ENCODE results near the gene PRC1. TPM values are rescaled to one million over a fixed set of nuclear protein-coding genes. Genes with fewer than 3 reads are reported as not detected.
"Not testable (repeated sequence)": the region's sequence is repeated elsewhere in the genome, so short reads cannot be mapped to it uniquely, and the experiment has no call there.

Gene PRC1
- total RNA-seq, 1 donor from 2014 or later, result 19.5 TPM

DNA sequence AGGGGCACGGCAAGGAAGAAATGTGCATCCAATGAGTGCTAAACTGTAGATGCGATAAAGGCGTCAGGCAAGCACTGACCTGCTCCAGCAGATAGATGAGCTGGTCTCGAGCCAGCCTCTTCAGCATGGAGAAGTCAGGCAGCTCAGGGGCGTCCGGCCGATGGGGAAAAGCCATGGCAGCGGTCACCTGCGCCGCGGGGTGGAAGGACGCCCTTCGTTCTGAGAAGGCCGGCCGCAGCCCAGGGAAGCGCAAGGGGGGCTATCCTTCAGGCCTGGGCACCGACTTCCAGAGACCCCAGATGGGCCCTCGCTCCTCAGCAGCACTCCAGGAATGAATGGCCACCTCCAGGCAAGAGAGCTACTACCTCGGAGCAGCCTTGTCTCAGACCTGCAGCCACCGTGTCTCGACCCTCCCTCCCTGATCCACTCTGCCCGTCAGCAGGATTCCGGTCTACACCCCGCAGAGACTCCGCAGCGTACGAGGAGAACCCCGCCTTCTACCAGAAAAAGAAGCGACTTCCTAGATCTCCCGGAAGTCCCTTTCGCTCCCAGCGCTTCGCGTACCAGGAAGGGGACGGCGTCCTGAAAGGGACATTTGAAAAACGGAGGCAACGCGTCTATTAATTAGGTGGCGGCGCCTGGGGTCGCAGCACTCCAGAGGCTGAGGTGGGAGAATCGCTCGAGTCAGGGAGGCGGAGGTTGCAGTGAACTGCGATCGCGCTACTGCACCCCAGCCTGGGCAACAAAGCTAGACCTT is 27.9 kb upstream of the PRC1 start, which contains the start of gene VPS33B:
TSS of gene VPS33B (minus strand) at position 520 of the 757 bp plus-strand sequence. CDS start at position 175, 345 bp downstream.
- Mint-ChIP-seq H3K9me3 (ENCODE audit: unreplicated experiment) (no peaks in the 10 kb centered on the region), H3K4me3 (ENCODE audit: unreplicated experiment) (peak within 1 kb of the TSS; percentile 97), H3K4me1 (ENCODE audit: unreplicated experiment) (peaks cover 15% of the 10 kb centered on the region), H3K36me3 (ENCODE audit: low read depth, unreplicated experiment) (no peaks in the 10 kb centered on the region), H3K27me3 (ENCODE audit: unreplicated experiment) (no peaks in the 10 kb centered on the region), H3K27ac (ENCODE audit: unreplicated experiment) (peak within 1 kb of the TSS; percentile 48)
- DNase-seq (ENCODE audit: low spot score), result peak; percentile 68
- TF ChIP-seq, protein P1, sequence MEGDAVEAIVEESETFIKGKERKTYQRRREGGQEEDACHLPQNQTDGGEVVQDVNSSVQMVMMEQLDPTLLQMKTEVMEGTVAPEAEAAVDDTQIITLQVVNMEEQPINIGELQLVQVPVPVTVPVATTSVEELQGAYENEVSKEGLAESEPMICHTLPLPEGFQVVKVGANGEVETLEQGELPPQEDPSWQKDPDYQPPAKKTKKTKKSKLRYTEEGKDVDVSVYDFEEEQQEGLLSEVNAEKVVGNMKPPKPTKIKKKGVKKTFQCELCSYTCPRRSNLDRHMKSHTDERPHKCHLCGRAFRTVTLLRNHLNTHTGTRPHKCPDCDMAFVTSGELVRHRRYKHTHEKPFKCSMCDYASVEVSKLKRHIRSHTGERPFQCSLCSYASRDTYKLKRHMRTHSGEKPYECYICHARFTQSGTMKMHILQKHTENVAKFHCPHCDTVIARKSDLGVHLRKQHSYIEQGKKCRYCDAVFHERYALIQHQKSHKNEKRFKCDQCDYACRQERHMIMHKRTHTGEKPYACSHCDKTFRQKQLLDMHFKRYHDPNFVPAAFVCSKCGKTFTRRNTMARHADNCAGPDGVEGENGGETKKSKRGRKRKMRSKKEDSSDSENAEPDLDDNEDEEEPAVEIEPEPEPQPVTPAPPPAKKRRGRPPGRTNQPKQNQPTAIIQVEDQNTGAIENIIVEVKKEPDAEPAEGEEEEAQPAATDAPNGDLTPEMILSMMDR (IDR thresholded peaks at IDR 0.05; ENCODE audit: unreplicated experiment), result no peak

GRCh38 chr15:91021516-91022074 is 27.3 kb upstream of the PRC1 start:
- no peak for DNase-seq (ENCODE audit: low spot score)
- H3K4me3 Mint-ChIP-seq (ENCODE audit: unreplicated experiment), result peak overlapping the region; percentile 97

DNA sequence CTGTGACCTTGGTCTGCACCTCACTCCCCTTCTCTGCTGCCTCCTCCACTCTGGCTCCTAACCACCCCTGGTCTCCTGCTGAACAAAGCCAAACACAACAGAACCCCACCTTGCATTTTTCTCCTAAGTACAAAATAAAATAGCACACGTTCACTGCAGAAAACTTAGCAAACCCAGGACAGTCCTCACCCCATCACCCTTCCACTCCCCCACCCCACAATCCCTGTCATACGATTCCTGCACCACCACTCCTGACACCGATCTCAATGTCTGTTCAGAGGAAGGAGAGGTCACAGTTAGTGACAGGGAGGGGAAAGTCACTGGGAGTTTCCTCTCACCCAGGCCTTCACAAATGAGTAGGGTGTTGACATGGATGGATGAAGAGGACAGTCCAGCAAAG is 23.8 kb upstream of the PRC1 start:
- no peak for DNase-seq (ENCODE audit: low spot score)
- H3K9me3 Mint-ChIP-seq (ENCODE audit: unreplicated experiment), result no peaks in the 10 kb centered on the region
- peaks cover 4% of the 10 kb centered on the region for H3K36me3 Mint-ChIP-seq (ENCODE audit: low read depth, unreplicated experiment)
- H3K27ac Mint-ChIP-seq (ENCODE audit: unreplicated experiment), result no peak overlapping the region
- H3K4me1 Mint-ChIP-seq (ENCODE audit: unreplicated experiment), result peaks cover 15% of the 10 kb centered on the region
- no peak overlapping the region for H3K4me3 Mint-ChIP-seq (ENCODE audit: unreplicated experiment)
- peaks cover 1% of the 10 kb centered on the region for H3K27me3 Mint-ChIP-seq (ENCODE audit: unreplicated experiment)
- TF ChIP-seq, protein P1 (IDR thresholded peaks at IDR 0.05; ENCODE audit: unreplicated experiment), result no peak

More at GRCh38 chr15:91021516-91022074, 27.3 kb upstream of the PRC1 start:
- no peak overlapping the region for H3K27ac Mint-ChIP-seq (ENCODE audit: unreplicated experiment)
- TF ChIP-seq, protein P1 (IDR thresholded peaks at IDR 0.05; ENCODE audit: unreplicated experiment), result no peak
- no peaks in the 10 kb centered on the region for H3K9me3 Mint-ChIP-seq (ENCODE audit: unreplicated experiment)
- H3K4me1 Mint-ChIP-seq (ENCODE audit: unreplicated experiment), result peaks cover 15% of the 10 kb centered on the region
- no peaks in the 10 kb centered on the region for H3K36me3 Mint-ChIP-seq (ENCODE audit: low read depth, unreplicated experiment)
- peaks cover under 1% of the 10 kb centered on the region for H3K27me3 Mint-ChIP-seq (ENCODE audit: unreplicated experiment)

- no peak for DNase-seq (ENCODE audit: low spot score)
- TF ChIP-seq, protein P1 (IDR thresholded peaks at IDR 0.05; ENCODE audit: unreplicated experiment), result no peak
- H3K36me3 Mint-ChIP-seq (ENCODE audit: low read depth, unreplicated experiment), result peaks cover 4% of the 10 kb centered on the region
- H3K4me3 Mint-ChIP-seq (ENCODE audit: unreplicated experiment), result no peak overlapping the region
- peaks cover 15% of the 10 kb centered on the region for H3K4me1 Mint-ChIP-seq (ENCODE audit: unreplicated experiment)
- no peak overlapping the region for H3K27ac Mint-ChIP-seq (ENCODE audit: unreplicated experiment)
- H3K27me3 Mint-ChIP-seq (ENCODE audit: unreplicated experiment), result peaks cover 1% of the 10 kb centered on the region
- no peaks in the 10 kb centered on the region for H3K9me3 Mint-ChIP-seq (ENCODE audit: unreplicated experiment)
Observed at GRCh38 chr15:91017716-91018115, 23.4 kb upstream of the PRC1 start.

GRCh38 chr15:91013701-91014100 is 19.4 kb upstream of the PRC1 start:
- H3K4me3 Mint-ChIP-seq (ENCODE audit: unreplicated experiment); H3K27ac Mint-ChIP-seq (ENCODE audit: unreplicated experiment): not testable (repeated sequence)

More at GRCh38 chr15:91013701-91014100, 19.4 kb upstream of the PRC1 start:
- not testable (repeated sequence) for DNase-seq (ENCODE audit: low spot score); H3K9me3 Mint-ChIP-seq (ENCODE audit: unreplicated experiment); H3K36me3 Mint-ChIP-seq (ENCODE audit: low read depth, unreplicated experiment); H3K4me1 Mint-ChIP-seq (ENCODE audit: unreplicated experiment); H3K27me3 Mint-ChIP-seq (ENCODE audit: unreplicated experiment)
